Ramos (cell line): ENCODE data around the gene PRKCB.
"Not testable (repeated sequence)": the region's sequence is repeated elsewhere in the genome, so short reads cannot be mapped to it uniquely, and the experiment has no call there.

Experiments used
- in situ Hi-C: fragments of 300-500 bp; cut with MboI; formaldehyde crosslinking; loops from one replicate; pipeline ENCODE4 v1.14.3; 2022; ENCODE audit warnings: low sequenced_read_pairs; ENCODE audit not compliant: unreplicated experiment

The PRKCB gene

GRCh38 chr16:24024971-24025370 is 189.2 kb downstream of the PRKCB start:
- in situ Hi-C loops: no loop called here

GRCh38 chr16:24027466-24027865 is 191.7 kb downstream of the PRKCB start:
- in situ Hi-C loops: no loop called here

- in situ Hi-C loops: not testable (repeated sequence)
Measured at GRCh38 chr16:24029841-24030240, 194.1 kb downstream of the PRKCB start.

GRCh38 chr16:24035127-24035842 is 199.5 kb downstream of the PRKCB start:
- in situ Hi-C loops: no loop called here

GRCh38 chr16:24036038-24036543 is 200.3 kb downstream of the PRKCB start:
- in situ Hi-C loops: no loop called here

- in situ Hi-C loops: no loop called here
Measured at GRCh38 chr16:24036614-24037013, 200.8 kb downstream of the PRKCB start.

- in situ Hi-C loops: no loop called here
Measured at GRCh38 chr16:24037335-24037734, 201.6 kb downstream of the PRKCB start.

- in situ Hi-C loops: loop anchor here (5.0 to 10.0 kb wide), 2 partner anchors 213 to 460 kb away; partner anchors contain the start of gene CACNG3
Measured at GRCh38 chr16:24041834-24042631, 206.2 kb downstream of the PRKCB start.

GRCh38 chr16:24044467-24044866 is 208.7 kb downstream of the PRKCB start:
- in situ Hi-C loops: loop anchor here (5.0 to 10.0 kb wide), 2 partner anchors 210 to 458 kb away; partner anchors contain the start of gene CACNG3

GRCh38 chr16:24045641-24046040 is 209.9 kb downstream of the PRKCB start:
- in situ Hi-C loops: loop anchor here (10.0 kb wide), 1 partner anchor 209 kb away; the partner anchor contains the start of gene CACNG3

- in situ Hi-C loops: loop anchor here (10.0 kb wide), 1 partner anchor 208 kb away; the partner anchor contains the start of gene CACNG3
Measured at GRCh38 chr16:24046442-24046841, 210.7 kb downstream of the PRKCB start.

GRCh38 chr16:24049113-24049512 is 213.3 kb downstream of the PRKCB start:
- in situ Hi-C loops: loop anchor here (10.0 kb wide), 1 partner anchor 206 kb away; the partner anchor contains the start of gene CACNG3

- in situ Hi-C loops: no loop called here
Measured at GRCh38 chr16:24051125-24051524, 215.3 kb downstream of the PRKCB start.

GRCh38 chr16:24052329-24053098 is 216.7 kb downstream of the PRKCB start:
- in situ Hi-C loops: no loop called here

- in situ Hi-C loops: no loop called here
Measured at GRCh38 chr16:24053099-24053946, 217.5 kb downstream of the PRKCB start.

GRCh38 chr16:24054741-24055491 is 219.1 kb downstream of the PRKCB start:
- in situ Hi-C loops: no loop called here

- in situ Hi-C loops: no loop called here
Measured at GRCh38 chr16:24062270-24062817, 226.6 kb downstream of the PRKCB start.

GRCh38 chr16:24069036-24069590 is 233.3 kb downstream of the PRKCB start:
- in situ Hi-C loops: no loop called here
